Measurements from ENCODE around the gene TMEM52. TPM values are rescaled to one million over a fixed set of nuclear protein-coding genes. Genes with fewer than 3 reads are reported as not detected.

TMEM52 gene
- total RNA-seq, 3 donors from 2014 or later = 1.6 to 2.9 TPM; not detected in 1

- H3K4me1 ChIP-seq = no peaks in the 10 kb centered on the region
- H3K27me3 ChIP-seq = peaks cover 0 to 35% of the 10 kb centered on the region in 2 donors
- no peak overlapping the region for H3K27ac ChIP-seq
- DNase-seq (ENCODE audit: low spot score in 2 of 2) = no peak
- H3K4me3 ChIP-seq = no peak overlapping the region
- intact Hi-C loops (cut with DNase I; ENCODE audit: low total_unique reads) = no loop called here
- TF ChIP-seq, protein P1, sequence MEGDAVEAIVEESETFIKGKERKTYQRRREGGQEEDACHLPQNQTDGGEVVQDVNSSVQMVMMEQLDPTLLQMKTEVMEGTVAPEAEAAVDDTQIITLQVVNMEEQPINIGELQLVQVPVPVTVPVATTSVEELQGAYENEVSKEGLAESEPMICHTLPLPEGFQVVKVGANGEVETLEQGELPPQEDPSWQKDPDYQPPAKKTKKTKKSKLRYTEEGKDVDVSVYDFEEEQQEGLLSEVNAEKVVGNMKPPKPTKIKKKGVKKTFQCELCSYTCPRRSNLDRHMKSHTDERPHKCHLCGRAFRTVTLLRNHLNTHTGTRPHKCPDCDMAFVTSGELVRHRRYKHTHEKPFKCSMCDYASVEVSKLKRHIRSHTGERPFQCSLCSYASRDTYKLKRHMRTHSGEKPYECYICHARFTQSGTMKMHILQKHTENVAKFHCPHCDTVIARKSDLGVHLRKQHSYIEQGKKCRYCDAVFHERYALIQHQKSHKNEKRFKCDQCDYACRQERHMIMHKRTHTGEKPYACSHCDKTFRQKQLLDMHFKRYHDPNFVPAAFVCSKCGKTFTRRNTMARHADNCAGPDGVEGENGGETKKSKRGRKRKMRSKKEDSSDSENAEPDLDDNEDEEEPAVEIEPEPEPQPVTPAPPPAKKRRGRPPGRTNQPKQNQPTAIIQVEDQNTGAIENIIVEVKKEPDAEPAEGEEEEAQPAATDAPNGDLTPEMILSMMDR (IDR thresholded peaks at IDR 0.05) = no peak
- TF ChIP-seq POLR2A (IDR thresholded peaks at IDR 0.05) = no peak
- TF ChIP-seq POLR2AphosphoS5 (IDR thresholded peaks at IDR 0.05) = no peak
- H3K36me3 ChIP-seq = no peaks in the 10 kb centered on the region
- H3K9me3 ChIP-seq = no peaks in the 10 kb centered on the region
Measured at GRCh38 chr1:1939296-1940122, 20.4 kb upstream of the TMEM52 start.

- no peaks in the 10 kb centered on the region for H3K4me1 ChIP-seq
- H3K9me3 ChIP-seq = no peaks in the 10 kb centered on the region
- no peaks in the 10 kb centered on the region for H3K36me3 ChIP-seq
- intact Hi-C loops (cut with DNase I; ENCODE audit: low total_unique reads) = no loop called here
- DNase-seq (ENCODE audit: low spot score in 2 of 2) = no peak
- H3K27me3 ChIP-seq = peaks cover 0 to 35% of the 10 kb centered on the region in 2 donors
- TF ChIP-seq POLR2AphosphoS5 (IDR thresholded peaks at IDR 0.05) (no peak), POLR2A (IDR thresholded peaks at IDR 0.05) (no peak)
- TF ChIP-seq, protein P1 (IDR thresholded peaks at IDR 0.05) = no peak
- no peak overlapping the region for H3K4me3 ChIP-seq
- no peak overlapping the region for H3K27ac ChIP-seq
Measured at GRCh38 chr1:1938613-1939295, 19.7 kb upstream of the TMEM52 start.

- Histone ChIP-seq H3K4me1 (no peaks in the 10 kb centered on the region), H3K27ac (no peak overlapping the region), H3K4me3 (no peak overlapping the region), H3K36me3 (no peaks in the 10 kb centered on the region), H3K9me3 (no peaks in the 10 kb centered on the region), H3K27me3 (peaks cover 0 to 32% of the 10 kb centered on the region in 2 donors)
- TF ChIP-seq POLR2AphosphoS5 (IDR thresholded peaks at IDR 0.05) = no peak
- TF ChIP-seq, protein P1 (IDR thresholded peaks at IDR 0.05) = no peak
- TF ChIP-seq POLR2A (IDR thresholded peaks at IDR 0.05) = no peak
- no peak for DNase-seq (ENCODE audit: low spot score in 2 of 2)
- intact Hi-C loops (cut with DNase I; ENCODE audit: low total_unique reads) = no loop called here
Measured at GRCh38 chr1:1938276-1938573, 19.1 kb upstream of the TMEM52 start.

DNA sequence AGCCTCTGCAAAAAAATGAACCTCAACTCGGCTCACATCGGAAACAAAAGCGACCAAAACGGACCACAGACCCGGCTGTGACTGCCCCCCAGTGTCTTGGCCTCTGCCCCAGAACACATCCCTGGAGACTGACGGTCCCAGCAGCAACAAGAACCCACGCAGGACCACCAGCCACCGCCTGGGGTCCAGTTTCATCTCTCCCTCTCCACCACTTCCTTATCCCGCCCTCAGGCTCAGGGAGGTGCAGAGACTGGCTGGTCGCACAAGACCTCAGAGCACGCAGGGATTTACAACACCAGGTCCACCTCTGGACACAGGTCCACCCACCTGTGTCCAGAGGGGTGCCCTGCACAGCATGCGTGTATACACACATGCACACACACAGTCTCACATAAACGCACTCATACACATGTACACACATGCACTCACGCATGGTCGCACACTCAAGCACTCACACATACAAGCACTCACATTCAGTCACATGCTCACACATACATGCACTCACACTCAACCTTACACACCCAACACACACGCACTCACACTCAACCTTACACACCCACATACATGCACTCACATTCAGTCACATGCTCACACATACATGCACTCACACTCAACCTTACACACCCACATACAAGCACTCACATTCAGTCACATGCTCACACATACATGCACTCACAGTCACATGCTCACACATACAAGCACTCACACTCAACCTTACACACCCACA lies 18.6 kb upstream of the TMEM52 start:
- peaks cover 0 to 27% of the 10 kb centered on the region in 2 donors for H3K27me3 ChIP-seq
- DNase-seq (ENCODE audit: low spot score in 2 of 2) = no peak
- intact Hi-C loops (cut with DNase I; ENCODE audit: low total_unique reads) = no loop called here
- no peak overlapping the region for H3K27ac ChIP-seq
- H3K4me1 ChIP-seq = no peaks in the 10 kb centered on the region
- no peaks in the 10 kb centered on the region for H3K36me3 ChIP-seq
- H3K9me3 ChIP-seq = no peaks in the 10 kb centered on the region
- H3K4me3 ChIP-seq = no peak overlapping the region
- TF ChIP-seq POLR2A (IDR thresholded peaks at IDR 0.05) (no peak), POLR2AphosphoS5 (IDR thresholded peaks at IDR 0.05) (no peak)
- TF ChIP-seq, protein P1 (IDR thresholded peaks at IDR 0.05) = no peak
